Inflammatory macrophage (primary cell): ENCODE measurements around the gene PPTC7.
"Not testable (repeated sequence)": the region's sequence is repeated elsewhere in the genome, so short reads cannot be mapped to it uniquely, and the experiment has no call there.

ENCODE experiments used
- DNase-seq, 2 donors: peaks; one replicate each; pipeline ENCODE4 v3.0.0-alpha.2; 2020 to 2022

PPTC7 gene

DNA sequence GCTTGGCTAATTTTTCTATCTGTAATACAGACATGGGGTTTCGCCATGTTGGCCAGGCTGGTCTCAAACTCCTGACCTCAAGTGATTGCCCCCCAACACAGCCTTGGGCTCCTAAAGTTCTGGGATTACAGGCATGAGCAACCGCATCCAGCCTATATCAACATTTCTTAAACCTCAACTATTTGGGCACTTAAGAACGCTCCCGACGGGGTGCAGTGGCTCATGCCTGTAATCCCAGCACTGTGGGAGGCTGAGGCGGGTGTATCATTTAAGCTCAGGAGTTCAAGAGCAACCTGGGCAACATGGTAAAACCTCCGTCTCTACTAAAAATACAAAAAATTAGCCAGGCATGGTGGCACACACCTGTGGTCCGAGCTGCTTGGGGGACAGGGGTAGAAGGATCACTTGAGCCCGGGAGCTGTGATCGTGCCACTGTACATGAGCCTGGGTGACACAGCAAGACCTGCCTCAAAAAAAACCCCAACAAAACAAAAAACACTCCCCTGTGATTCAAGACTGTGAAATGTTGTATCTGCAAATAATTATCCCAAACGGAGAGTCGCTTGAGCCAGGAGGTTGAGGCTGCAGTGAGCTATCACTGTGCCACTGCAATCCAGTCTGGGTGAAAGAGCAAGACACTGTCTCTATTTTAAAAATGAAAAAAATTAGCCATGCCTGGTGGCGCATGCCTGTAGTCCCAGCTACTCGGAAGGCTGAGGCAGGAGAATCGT, 21.5 kb downstream of the PPTC7 start:
- DNase-seq: no peak

GRCh38 chr12:110560946-110561345, 22.2 kb downstream of the PPTC7 start:
- DNase-seq: no peak

DNA sequence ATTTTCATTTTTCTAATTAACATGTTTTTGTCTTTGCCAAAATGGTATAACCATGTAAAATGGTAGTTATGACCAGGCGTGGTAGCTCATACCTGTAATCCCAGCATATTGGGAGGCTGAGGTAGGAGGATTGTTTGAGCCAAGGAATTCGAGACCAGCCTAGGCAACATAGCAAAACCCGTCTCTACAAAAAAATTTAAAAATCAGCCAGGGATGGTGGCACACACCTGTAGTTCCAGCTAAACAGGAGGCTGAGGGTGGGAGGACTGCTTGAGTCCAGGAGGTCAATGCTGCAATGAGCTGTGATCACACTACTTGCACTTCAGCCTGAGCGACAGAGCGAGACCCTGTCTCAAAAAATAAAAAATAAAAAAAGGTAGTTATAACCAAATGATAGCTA, 23.1 kb downstream of the PPTC7 start:
- no peak for DNase-seq

DNA sequence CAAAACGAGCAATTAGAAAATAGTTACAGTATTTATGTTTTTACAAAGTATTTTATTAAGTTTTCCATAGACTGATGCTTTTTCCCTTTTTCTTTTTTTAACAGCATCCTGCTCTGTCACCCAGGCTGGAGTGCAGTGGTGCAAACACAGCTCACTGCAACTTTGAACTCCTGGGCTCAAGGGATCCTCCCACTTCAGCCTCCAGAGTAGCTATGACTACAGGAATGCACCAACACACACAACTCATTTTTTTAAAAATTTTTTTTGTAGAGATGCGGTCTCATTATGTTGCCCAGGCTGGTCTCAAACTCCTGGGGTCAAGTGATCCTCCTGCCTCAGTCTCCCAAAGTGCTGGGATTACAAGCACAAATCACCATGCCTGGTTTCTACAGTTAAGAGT, 24.2 kb downstream of the PPTC7 start:
- not testable (repeated sequence) for DNase-seq

GRCh38 chr12:110557300-110557699, 25.8 kb downstream of the PPTC7 start:
- no peak for DNase-seq

DNA sequence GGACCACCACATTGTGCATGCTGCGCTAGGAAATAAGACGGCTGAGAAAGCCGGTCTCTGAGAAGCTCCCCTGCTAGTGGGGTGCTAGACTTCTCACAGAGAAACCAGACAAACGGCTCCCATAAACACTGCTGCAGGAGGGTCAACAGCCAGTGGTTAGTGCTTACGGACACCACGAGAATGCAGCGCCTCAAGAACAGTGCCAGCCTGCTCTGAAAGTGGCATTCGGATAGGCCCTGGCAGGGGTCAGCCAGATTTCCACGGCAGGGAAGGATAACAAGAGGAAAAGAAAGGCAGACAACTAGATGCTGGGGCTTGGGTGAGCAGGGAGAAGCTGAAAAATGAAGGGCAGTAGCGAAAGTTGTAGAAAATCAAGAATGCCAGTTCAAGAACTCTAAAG, 26.4 kb downstream of the PPTC7 start:
- DNase-seq: no peak

- peak; percentile 43 to 46 for DNase-seq
Measured at GRCh38 chr12:110555577-110556406, 27.3 kb downstream of the PPTC7 start.

- no peak for DNase-seq
Measured at GRCh38 chr12:110554184-110554583, 28.9 kb downstream of the PPTC7 start.

GRCh38 chr12:110550981-110551380, 32.1 kb downstream of the PPTC7 start:
- no peak for DNase-seq

- peak in 1 of 2 donors; percentile 7 for DNase-seq
Measured at GRCh38 chr12:110549716-110550115, 33.4 kb downstream of the PPTC7 start.

GRCh38 chr12:110548678-110549077, 34.4 kb downstream of the PPTC7 start:
- DNase-seq: no peak

DNA sequence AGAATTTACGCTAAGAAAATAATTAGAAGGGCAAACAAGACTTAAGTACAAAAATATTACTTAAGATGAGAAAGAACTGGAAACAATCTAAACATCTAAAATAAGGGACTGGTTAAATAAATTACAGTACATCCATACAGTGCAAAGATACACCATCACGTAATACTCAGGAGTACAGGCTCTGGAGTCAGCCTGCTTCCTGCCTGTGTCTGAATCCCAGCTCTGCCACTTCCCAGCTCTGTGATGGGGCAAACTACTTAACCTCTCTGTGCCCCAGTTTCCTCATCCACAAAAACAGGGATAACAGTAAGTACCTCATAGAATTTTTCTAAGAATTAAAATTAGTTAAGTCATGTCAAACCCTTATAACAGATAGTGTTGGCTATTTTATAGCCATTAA, 36.0 kb downstream of the PPTC7 start:
- DNase-seq: no peak

- DNase-seq: peak in 1 of 2 donors; percentile 4
Measured at GRCh38 chr12:110546339-110546738, 36.8 kb downstream of the PPTC7 start.

DNA sequence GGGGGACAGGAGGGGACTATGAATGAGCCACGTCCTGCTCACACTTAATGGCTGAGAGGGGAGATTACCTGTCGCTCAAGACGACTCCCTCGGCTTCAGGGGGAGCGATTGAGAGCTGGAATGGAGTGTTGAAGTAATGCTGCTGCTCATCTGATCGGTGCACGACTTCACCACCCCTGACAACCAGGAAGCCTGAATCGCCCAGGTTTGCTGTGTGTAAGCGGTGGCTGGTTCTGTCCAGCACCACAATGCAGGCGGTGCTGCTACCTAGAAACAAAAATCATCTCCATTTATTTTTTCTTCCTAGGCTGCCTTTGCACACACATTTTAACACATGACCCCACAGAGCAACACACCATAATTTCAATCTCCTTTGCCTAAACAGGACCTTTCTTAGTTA, 37.3 kb downstream of the PPTC7 start:
- DNase-seq: no peak

- DNase-seq: peak; percentile 67 to 85
Measured at GRCh38 chr12:110545259-110545658, 37.9 kb downstream of the PPTC7 start.

GRCh38 chr12:110543965-110544364, 39.2 kb downstream of the PPTC7 start:
- DNase-seq: no peak

- DNase-seq: no peak
Measured at GRCh38 chr12:110543252-110543959, 39.7 kb downstream of the PPTC7 start.

DNA sequence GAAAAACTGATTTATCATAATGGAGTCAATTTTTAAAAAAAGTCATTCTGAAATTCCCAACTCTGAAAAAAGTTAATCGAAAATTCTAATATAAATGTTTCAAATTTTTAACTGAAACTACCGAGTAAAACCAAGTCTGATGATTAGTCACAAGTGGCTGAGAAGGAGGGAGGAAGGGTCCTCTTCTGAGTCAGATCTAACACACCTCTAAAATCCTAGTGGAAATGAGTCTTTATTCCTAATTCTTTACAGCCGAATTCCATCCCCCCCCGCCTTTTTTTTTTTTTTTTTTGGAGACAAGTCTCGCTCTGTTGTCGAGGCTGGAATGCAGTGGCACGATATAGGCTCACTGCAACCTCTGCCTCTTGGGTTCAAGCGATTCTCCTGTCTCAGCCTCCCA, 43.1 kb downstream of the PPTC7 start:
- DNase-seq: no peak

GRCh38 chr12:110538869-110539622, 44.1 kb downstream of the PPTC7 start:
- DNase-seq: no peak

DNA sequence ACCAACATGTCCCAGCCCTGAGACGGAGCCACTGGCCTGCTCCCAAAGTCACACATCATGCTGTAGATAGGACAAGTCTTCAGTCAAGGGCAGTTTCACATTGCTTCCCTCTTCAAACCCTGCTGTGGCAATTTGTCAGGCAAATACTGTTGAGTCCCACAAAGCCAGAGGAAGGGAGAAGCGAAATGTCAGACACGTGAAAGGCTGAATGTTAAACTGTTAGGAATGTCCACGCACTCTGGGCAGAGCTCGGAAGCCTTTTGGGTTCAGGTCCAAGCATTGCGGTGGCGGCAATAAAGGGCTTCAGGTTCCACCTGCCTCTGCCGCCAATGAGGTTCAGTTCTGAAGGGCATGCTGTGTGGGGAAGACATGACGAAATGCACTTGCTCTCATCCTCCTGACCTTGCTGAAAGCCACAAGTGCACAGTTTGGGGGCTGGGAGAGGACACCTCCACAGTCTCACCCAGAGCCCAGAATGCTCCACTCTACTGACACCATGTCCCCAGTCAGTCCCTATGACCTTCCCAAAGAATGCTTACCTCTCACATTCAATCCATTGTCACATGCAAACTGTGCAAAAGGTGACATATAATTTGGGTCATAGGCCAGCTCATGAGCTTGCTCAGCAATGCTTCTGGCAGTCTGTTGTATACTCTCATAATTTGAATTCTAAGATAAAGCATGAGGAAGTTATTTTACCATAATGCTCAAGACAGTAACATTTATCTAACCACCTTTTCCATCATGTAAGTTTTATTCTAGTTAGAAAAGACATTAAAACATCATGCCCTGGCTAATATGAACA, 45.3 kb downstream of the PPTC7 start:
- DNase-seq: no peak

GRCh38 chr12:110536834-110537604, 46.1 kb downstream of the PPTC7 start:
- no peak for DNase-seq
